Left lobe of liver (tissue), 2 donors: ENCODE measurements around the gene ADIPOR2. TPM values are rescaled to one million over a fixed set of nuclear protein-coding genes. Genes with fewer than 3 reads are reported as not detected.

ENCODE experiments used
- ATAC-seq: fragments of 200-7000 bp; cut with Tn5 transposase; one replicate; pipeline ENCODE4 v1.9.1; 2020; ENCODE audit warnings: mild to moderate bottlenecking, moderate library complexity
- DNase-seq: peaks from one replicate; pipeline ENCODE4 v3.0.0-alpha.2; 2020; ENCODE audit warnings: low spot score
- total RNA-seq: library from RNA; stranded (reverse); gene quantifications from one replicate; pipeline ENCODE4 v1.2.1, GENCODE V29; 2021
- donor health status: DM: no; HTN: no; CAD: no; lungs with moderate emphysema.
- donor health status: DM: no; HTN: yes; CAD: no.

The ADIPOR2 gene
- total RNA-seq, 1 donor from 2014 or later: 58.0 TPM

GRCh38 chr12:1767407-1768090, 76.7 kb downstream of the ADIPOR2 start:
- DNase-seq: no peak
- peak; percentile 51 for ATAC-seq

- ATAC-seq (peak; percentile 72), DNase-seq (no peak)
Observed at GRCh38 chr12:1768615-1769014, 77.7 kb downstream of the ADIPOR2 start.

- ATAC-seq: no peak
Observed at GRCh38 chr12:1769809-1770494, 79.1 kb downstream of the ADIPOR2 start.

GRCh38 chr12:1773937-1774655, 83.2 kb downstream of the ADIPOR2 start:
- peak; percentile 63 for ATAC-seq

More at GRCh38 chr12:1769809-1770494, 79.1 kb downstream of the ADIPOR2 start:
- no peak for DNase-seq

GRCh38 chr12:1776170-1776921, 85.5 kb downstream of the ADIPOR2 start:
- ATAC-seq (no peak), DNase-seq (no peak)

More at GRCh38 chr12:1773937-1774655, 83.2 kb downstream of the ADIPOR2 start:
- no peak for DNase-seq

- ATAC-seq: no peak
- DNase-seq: no peak
Observed at GRCh38 chr12:1777798-1778197, 86.9 kb downstream of the ADIPOR2 start.

GRCh38 chr12:1778911-1779310, 88.0 kb downstream of the ADIPOR2 start:
- DNase-seq (no peak), ATAC-seq (no peak)

GRCh38 chr12:1779783-1780182, 88.9 kb downstream of the ADIPOR2 start:
- no peak for DNase-seq
- ATAC-seq: no peak

GRCh38 chr12:1781772-1782171, 90.9 kb downstream of the ADIPOR2 start:
- ATAC-seq (peak; percentile 49), DNase-seq (no peak)

GRCh38 chr12:1782215-1782614, 91.3 kb downstream of the ADIPOR2 start:
- peak; percentile 76 for ATAC-seq
- DNase-seq: no peak

- DNase-seq (no peak), ATAC-seq (peak; percentile 23)
Observed at GRCh38 chr12:1787714-1788113, 96.8 kb downstream of the ADIPOR2 start.

GRCh38 chr12:1790444-1790843, 99.6 kb downstream of the ADIPOR2 start:
- ATAC-seq (no peak), DNase-seq (no peak)

- DNase-seq (peak; percentile 63), ATAC-seq (peak; percentile 59)
Observed at GRCh38 chr12:1791104-1791841, 100.4 kb downstream of the ADIPOR2 start.

- ATAC-seq: no peak
- no peak for DNase-seq
Observed at GRCh38 chr12:1792406-1792805, 101.5 kb downstream of the ADIPOR2 start.

- DNase-seq: no peak
- no peak for ATAC-seq
Observed at GRCh38 chr12:1793426-1794210, 102.7 kb downstream of the ADIPOR2 start.

GRCh38 chr12:1794440-1795090, 103.7 kb downstream of the ADIPOR2 start:
- ATAC-seq: no peak
- DNase-seq: no peak

GRCh38 chr12:1795221-1795784, 104.4 kb downstream of the ADIPOR2 start:
- DNase-seq (peak; percentile 50), ATAC-seq (no peak)

GRCh38 chr12:1795785-1796514, 105.1 kb downstream of the ADIPOR2 start:
- peak; percentile 90 for ATAC-seq

More at GRCh38 chr12:1795785-1796514, 105.1 kb downstream of the ADIPOR2 start:
- peak; percentile 94 for DNase-seq
